ENCODE data around the gene C1orf226.

The C1orf226 gene

DNA sequence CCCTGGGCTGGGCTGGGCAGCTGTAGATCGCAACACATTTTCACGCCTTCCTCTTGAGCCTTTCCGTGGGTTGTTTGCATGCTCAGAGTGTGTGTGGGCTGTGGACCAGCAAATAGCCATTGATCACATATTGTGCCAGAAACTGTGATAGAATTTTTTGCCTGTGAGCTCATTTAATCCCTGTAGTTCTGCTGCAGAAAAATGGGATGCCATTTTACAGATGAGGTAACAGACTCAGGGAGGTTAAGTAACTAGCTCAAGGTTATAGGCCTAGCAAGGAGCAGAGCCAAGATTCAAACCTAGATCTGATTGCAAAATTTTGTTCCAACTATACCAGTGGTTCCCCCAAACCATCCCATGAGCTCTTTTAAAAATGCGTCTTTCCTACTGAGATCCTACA, 15.4 kb upstream of the C1orf226 start:
- DNase-seq: no peak

- no peak for DNase-seq
Observed at GRCh38 chr1:162366671-162367070, 14.9 kb upstream of the C1orf226 start.

GRCh38 chr1:162367073-162367472, 14.5 kb upstream of the C1orf226 start:
- DNase-seq: no peak

DNA sequence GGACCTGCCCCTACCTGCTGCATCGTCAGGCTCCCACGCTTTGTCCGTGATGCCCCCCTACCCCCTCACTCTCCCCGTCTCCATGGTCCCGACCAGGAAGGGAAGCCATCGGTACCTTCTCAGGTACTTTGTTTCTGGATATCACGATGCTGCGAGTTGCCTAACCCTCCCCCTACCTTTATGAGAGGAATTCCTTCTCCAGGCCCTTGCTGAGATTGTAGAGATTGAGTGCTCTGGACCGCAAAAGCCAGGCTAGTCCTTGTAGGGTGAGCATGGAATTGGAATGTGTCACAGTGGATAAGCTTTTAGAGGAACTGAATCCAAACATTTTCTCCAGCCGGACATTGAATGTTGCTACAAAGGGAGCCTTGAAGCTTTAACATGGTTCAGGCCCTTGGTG, 13.8 kb upstream of the C1orf226 start:
- no peak for DNase-seq

GRCh38 chr1:162368451-162368850, 13.1 kb upstream of the C1orf226 start:
- DNase-seq: no peak

- no peak for DNase-seq
Observed at GRCh38 chr1:162369571-162369970, 12.0 kb upstream of the C1orf226 start.

GRCh38 chr1:162370161-162370560, 11.4 kb upstream of the C1orf226 start:
- DNase-seq: no peak

DNA sequence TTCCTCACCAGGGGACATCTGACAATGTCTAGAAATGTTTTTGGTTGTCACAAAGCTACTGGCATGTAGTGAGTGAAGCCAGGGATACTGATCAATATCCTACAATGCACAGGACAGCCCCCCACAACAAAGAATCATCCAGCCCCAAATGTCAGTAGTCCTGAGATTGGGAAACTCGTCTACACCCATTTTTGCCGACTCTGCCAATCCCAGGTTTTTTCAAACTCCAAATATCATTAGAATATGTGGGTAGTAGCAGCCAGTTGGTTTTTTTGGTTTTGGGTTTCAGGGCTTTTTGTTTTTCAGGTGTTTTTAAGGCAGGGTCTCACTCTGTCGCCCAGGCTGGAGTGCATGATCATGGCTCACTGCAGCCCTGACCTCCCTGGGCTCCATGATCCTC, 10.8 kb upstream of the C1orf226 start:
- no peak for DNase-seq

GRCh38 chr1:162371611-162372010, 9.9 kb upstream of the C1orf226 start:
- no peak for DNase-seq

GRCh38 chr1:162372159-162373071, 9.1 kb upstream of the C1orf226 start:
- no peak for DNase-seq

DNA sequence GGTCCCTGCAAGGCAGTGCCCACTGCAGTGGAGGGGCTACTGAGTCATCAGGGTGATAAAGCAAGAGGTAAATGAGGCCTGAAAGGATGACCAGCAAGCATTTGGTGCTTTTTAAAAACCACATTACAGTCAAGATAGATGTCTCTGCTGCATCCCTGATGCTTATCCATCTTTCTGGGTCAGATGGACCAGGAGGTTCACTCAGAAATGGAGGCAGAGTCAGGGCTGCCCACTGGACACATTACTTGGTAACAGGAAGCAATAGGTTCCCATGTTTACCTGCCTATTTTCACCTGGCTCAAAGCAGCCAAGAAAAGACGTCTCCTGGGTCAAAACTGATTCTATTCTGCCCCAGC, 8.5 kb upstream of the C1orf226 start:
- DNase-seq: no peak

GRCh38 chr1:162373541-162374260, 7.8 kb upstream of the C1orf226 start:
- DNase-seq: no peak

- DNase-seq: no peak
Observed at GRCh38 chr1:162374406-162374805, 7.1 kb upstream of the C1orf226 start.

DNA sequence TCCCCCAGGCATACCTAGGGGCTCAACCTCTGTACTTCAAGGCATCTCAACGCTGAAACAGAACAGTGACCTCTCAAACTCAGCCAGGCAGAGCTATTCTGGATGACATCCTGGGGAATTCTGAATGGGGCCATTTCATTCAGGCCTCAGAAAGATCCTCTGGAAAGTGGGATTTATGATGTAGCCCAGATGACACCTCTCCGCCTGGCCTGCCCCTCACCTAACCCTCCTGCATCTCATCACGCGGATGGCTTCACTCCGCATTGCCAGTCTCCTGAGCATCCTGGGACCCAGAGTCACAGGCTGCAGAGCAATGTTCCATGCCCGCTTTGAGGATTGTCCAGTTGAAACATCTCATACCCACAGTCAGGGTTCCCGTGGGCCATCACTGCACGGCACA, 6.1 kb upstream of the C1orf226 start:
- DNase-seq: no peak

DNA sequence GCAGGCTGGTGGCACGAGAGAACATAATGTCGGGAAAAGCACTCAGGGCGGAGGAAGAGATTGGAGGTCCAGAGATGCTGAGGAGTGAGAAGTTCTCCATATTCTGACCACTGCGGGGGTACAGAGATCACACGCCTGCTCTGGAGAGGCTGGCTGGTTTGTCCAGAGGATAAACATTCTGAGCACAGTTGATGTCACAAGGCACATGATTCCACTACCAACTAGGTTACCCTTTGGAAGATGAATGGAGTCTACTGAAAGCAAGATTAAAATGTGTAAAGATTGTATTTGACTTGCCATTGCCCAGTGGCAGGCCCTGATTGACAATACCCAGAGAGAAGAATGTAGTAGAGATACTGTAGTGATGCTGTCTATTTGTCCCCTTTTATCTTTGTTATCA, 4.8 kb upstream of the C1orf226 start, which contains the start of gene SPATA46:
SPATA46 (minus strand) TSS at position 164 of the 400 bp plus-strand sequence; CDS start at position 100, 64 bp downstream.
- no peak for DNase-seq

GRCh38 chr1:162380061-162380846, 1.3 kb upstream of the C1orf226 start:
- no peak for DNase-seq

- DNase-seq: no peak
Observed at GRCh38 chr1:162381941-162382750, 618 bp downstream of the C1orf226 start.

DNA sequence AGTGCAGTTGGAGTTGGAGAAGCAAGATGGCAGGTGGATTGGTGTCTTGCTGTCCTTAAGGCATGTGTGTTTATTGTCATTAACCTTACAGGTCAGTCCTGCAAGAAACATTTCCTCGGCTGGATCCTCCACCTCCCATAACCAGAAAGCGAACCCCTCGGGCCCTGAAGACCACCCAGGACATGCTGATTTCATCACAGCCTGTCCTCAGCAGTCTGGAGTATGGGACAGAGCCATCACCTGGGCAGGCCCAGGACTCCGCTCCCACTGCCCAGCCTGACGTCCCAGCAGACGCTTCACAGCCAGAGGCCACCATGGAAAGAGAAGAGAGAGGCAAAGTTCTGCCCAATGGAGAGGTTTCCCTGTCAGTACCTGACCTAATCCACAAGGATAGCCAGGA, 1.6 kb downstream of the C1orf226 start:
- no peak for DNase-seq

DNA sequence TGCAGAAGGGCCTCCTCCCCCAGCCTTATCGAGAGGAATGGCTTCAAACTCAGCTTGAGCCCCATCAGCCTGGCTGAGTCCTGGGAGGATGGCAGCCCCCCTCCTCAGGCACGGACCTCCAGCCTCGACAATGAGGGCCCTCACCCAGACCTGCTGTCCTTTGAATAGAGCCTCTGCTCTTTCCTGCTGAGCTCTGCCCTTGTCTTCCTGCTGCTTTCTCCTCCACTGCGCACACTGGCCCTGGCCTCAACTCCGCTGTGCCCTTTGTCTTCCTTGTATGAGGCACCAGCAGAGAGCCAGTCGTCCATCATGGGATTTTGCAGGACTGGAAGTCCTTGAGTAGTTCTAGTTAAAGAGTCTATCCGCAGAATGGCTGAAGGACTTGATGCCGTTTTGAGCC, 2.0 kb downstream of the C1orf226 start:
- DNase-seq: no peak

DNA sequence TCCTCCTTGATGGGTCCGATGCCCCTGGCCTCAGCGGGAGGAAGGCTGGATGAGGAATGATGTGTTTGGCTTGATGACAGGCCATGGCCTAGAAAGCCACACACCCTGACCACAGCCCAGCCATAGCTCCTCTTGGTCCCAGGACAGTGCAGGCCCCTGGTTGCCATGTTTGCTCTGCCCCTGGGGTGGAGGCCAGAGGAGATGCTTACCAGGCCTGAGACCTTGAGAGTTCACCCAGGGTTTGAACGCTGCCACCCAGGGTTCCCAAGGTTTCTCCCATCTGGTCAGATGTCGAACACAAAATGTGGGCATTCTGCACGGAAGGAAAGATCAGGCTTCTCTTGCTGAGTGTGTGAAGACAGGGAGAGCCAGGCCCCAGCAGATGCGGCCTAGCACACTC, 2.6 kb downstream of the C1orf226 start:
- no peak for DNase-seq

- DNase-seq: no peak
Observed at GRCh38 chr1:162384601-162385279, 3.2 kb downstream of the C1orf226 start.

GRCh38 chr1:162385280-162385623, 3.7 kb downstream of the C1orf226 start:
- no peak for DNase-seq

Measured in NCI-H2029 treated with DMSO at 0.1 percent for 48 hours (cell line).